IgD-negative memory B cell (primary cell): ENCODE results near the gene DAPK1. TPM values are rescaled to one million over a fixed set of nuclear protein-coding genes. Genes with fewer than 3 reads are reported as not detected.

Experiments
- H3K27ac Mint-ChIP-seq, 3 donors: one replicate each; pipeline ENCODE4 v1.8.0; 2020 to 2022; ENCODE audit warnings: mild to moderate bottlenecking in 3 of 3, mixed read lengths in 3 of 3, moderate library complexity in 1 of 3
- H3K27me3 Mint-ChIP-seq: one replicate; pipeline ENCODE4 v1.8.0; 2021; ENCODE audit warnings: mixed read lengths
- H3K36me3 Mint-ChIP-seq: one replicate; pipeline ENCODE4 v1.8.0; 2020; ENCODE audit warnings: mild to moderate bottlenecking, mixed read lengths
- H3K4me1 Mint-ChIP-seq, 3 donors: one replicate each; pipeline ENCODE4 v1.8.0; 2020 to 2022; ENCODE audit warnings: mixed read lengths in 3 of 3, mild to moderate bottlenecking in 1 of 3
- H3K4me3 Mint-ChIP-seq, 4 donors: one replicate each; pipeline ENCODE4 v1.8.0; 2020 to 2022; ENCODE audit warnings: mild to moderate bottlenecking in 4 of 4, mixed read lengths in 4 of 4, moderate library complexity in 3 of 4
- H3K9me3 Mint-ChIP-seq, 3 donors: one replicate each; pipeline ENCODE4 v1.8.0; 2020 to 2021; ENCODE audit warnings: mixed read lengths in 3 of 3, mild to moderate bottlenecking in 1 of 3
- polyA plus RNA-seq: library from polyadenylated mRNA; unstranded; fragments of 300-500 nt; fragmentation: Illumina TruSeq; gene quantifications from one replicate; pipeline ENCODE4 v1.2.3, GENCODE V29; 2021

Gene DAPK1
- polyA plus RNA-seq, 1 donor from 2014 or later: 0.86 TPM

DNA sequence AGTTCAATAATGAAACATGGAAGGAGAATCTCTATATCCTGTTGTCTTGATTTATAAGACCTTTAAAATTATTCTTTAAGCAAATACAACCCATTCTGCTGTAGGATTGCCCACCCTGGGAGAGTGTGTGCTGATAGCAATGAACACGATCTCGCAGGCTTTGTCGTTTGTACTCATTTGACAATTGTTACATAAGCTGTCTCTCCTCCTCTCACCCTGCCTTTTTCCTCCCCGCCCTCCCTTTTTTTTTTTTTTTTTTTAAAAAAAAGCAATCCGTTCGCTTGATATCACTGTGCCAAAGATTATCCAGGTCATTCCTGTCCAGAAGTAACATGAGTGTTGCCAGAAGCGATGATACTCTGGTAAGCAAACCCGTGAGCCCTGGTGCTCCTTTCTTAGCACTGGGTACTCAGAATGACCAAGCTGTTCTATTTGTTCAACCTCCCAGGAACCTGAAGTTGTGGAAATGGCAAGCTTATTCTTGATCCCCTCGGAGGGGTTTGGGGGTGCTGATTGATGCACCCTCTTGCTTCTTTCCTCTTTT is 145.5 kb downstream of the DAPK1 start:
- H3K36me3 Mint-ChIP-seq: no peaks in the 10 kb centered on the region
- no peak overlapping the region for H3K4me3 Mint-ChIP-seq
- no peaks in the 10 kb centered on the region for H3K9me3 Mint-ChIP-seq
- H3K27me3 Mint-ChIP-seq: no peaks in the 10 kb centered on the region
- no peak overlapping the region for H3K27ac Mint-ChIP-seq
- H3K4me1 Mint-ChIP-seq: no peaks in the 10 kb centered on the region

DNA sequence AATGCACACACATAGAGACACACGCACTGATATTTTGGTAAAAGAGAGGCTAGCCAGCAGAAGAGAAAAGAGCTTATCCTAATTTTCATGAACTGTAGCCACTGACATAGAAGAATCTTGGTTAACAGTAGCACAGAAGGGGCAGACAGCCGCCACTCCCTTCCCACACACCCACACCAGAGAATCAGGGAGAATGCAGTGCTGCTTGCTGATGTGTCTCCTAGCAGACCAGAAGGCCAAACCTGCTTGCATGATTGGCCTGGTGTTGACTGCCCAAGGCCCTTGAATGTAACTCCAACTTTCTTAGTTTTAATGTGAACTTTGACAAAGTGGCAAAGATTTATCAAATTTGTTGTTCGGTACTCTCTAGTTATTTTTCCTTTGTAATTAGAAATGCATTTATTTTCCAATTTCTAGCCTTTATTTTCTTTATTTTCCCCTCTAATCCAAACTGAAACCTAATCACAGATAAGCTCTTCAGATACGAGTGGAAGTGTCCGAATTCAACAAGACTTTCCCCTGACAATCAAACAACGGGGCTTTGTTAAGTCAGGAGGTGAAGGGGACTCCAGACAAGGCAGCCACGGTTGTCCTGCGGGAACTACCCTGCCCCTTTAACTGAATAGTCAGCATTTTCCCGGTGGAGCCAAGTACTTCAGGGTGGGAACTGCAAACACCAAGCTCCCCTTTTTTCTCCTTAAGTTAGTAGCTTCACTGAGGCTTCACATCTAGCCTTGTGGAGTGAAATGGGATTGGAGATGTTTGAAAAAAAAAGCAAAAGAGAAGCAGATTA is 146.3 kb downstream of the DAPK1 start:
- no peak overlapping the region for H3K4me3 Mint-ChIP-seq
- no peaks in the 10 kb centered on the region for H3K4me1 Mint-ChIP-seq
- H3K9me3 Mint-ChIP-seq: no peaks in the 10 kb centered on the region
- H3K36me3 Mint-ChIP-seq: no peaks in the 10 kb centered on the region
- H3K27ac Mint-ChIP-seq: peak overlapping the region in 1 of 3 donors; percentile 40
- no peaks in the 10 kb centered on the region for H3K27me3 Mint-ChIP-seq

DNA sequence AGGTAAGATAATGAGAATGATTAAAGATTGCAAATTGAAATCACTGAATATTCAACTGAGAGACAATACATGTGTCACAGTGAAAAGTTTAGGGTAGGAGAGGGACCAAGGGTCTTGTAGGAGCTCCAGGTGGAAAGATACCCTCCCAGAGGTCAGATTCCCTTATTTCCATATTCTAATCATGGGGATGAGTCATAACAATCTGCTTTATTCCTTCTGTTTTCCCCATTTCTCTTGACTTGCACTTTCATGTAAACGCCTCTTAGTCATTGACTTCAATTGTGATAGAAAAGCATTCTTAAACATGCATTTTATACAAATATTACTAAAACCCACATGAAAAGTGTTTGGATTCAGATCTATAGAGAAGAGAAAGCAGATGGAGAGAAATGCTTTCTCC is 147.0 kb downstream of the DAPK1 start:
- peaks cover 0 to under 1% (median 0%) of the 10 kb centered on the region in 3 donors for H3K9me3 Mint-ChIP-seq
- H3K27me3 Mint-ChIP-seq: peaks cover under 1% of the 10 kb centered on the region
- H3K27ac Mint-ChIP-seq: no peak overlapping the region
- no peaks in the 10 kb centered on the region for H3K36me3 Mint-ChIP-seq
- H3K4me1 Mint-ChIP-seq: no peaks in the 10 kb centered on the region
- no peak overlapping the region for H3K4me3 Mint-ChIP-seq

DNA sequence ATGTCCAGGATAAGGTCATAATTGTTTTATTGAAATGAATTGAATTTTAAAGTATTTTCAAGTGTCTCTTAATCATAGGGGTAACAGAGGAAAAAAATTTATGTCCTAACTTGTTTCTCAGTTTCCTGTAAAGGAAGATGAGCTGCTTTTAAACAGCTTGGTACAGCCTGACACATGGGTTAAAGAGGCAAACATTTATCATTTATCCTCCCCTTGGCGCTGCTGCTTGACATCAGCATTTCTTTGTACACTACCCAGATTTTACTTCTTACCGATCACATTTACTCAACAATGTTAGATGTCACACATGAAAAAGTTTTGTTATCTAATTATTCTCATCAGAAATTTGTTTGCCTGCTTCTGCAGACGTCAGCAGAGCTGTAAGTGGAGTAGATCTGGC is 148.9 kb downstream of the DAPK1 start:
- peaks cover 0 to 2% (median 0%) of the 10 kb centered on the region in 3 donors for H3K9me3 Mint-ChIP-seq
- H3K27ac Mint-ChIP-seq: no peak overlapping the region
- H3K4me3 Mint-ChIP-seq: no peak overlapping the region
- peaks cover 2% of the 10 kb centered on the region for H3K27me3 Mint-ChIP-seq
- no peaks in the 10 kb centered on the region for H3K36me3 Mint-ChIP-seq
- H3K4me1 Mint-ChIP-seq: no peaks in the 10 kb centered on the region

DNA sequence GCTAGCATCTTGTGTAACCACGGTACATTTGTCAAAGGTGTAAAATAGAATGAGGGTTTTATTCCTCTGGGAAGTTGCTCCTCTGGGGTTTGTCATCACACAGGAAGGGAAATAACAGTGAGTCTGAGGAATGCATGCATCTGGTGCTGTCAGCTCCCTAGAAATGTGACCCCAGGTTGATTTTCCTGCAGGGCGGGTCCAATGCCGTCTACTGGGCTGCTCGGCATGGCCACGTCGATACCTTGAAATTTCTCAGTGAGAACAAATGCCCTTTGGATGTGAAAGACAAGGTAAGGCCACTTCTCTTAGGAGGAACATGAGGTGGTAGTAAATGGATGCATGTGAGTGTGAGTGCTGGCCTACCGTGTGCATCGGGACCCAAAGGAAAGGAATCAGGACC is 149.4 kb downstream of the DAPK1 start:
- H3K9me3 Mint-ChIP-seq: peaks cover 0 to 2% (median 0%) of the 10 kb centered on the region in 3 donors
- H3K4me1 Mint-ChIP-seq: no peaks in the 10 kb centered on the region
- peaks cover 2% of the 10 kb centered on the region for H3K27me3 Mint-ChIP-seq
- H3K4me3 Mint-ChIP-seq: no peak overlapping the region
- no peaks in the 10 kb centered on the region for H3K36me3 Mint-ChIP-seq
- no peak overlapping the region for H3K27ac Mint-ChIP-seq

DNA sequence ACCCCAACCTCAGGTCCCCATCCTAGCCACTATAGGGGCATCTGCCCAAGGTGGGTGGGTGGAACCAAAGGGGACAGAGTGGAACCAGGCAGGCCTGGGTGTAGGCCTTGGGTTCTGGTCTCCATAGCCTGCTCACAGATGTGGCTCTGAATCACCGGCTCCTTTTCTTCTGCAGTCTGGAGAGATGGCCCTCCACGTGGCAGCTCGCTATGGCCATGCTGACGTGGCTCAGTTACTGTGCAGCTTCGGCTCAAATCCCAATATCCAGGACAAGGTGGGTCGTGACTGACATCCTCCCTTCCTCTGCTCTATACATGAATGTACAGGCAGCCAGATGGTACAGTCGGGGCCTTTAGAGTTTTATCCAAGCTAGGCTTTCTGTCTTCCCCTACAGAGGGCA is 150.9 kb downstream of the DAPK1 start:
- H3K4me3 Mint-ChIP-seq: no peak overlapping the region
- peaks cover 2% of the 10 kb centered on the region for H3K27me3 Mint-ChIP-seq
- peaks cover 0 to 2% (median 0%) of the 10 kb centered on the region in 3 donors for H3K9me3 Mint-ChIP-seq
- no peaks in the 10 kb centered on the region for H3K4me1 Mint-ChIP-seq
- H3K36me3 Mint-ChIP-seq: no peaks in the 10 kb centered on the region
- no peak overlapping the region for H3K27ac Mint-ChIP-seq

DNA sequence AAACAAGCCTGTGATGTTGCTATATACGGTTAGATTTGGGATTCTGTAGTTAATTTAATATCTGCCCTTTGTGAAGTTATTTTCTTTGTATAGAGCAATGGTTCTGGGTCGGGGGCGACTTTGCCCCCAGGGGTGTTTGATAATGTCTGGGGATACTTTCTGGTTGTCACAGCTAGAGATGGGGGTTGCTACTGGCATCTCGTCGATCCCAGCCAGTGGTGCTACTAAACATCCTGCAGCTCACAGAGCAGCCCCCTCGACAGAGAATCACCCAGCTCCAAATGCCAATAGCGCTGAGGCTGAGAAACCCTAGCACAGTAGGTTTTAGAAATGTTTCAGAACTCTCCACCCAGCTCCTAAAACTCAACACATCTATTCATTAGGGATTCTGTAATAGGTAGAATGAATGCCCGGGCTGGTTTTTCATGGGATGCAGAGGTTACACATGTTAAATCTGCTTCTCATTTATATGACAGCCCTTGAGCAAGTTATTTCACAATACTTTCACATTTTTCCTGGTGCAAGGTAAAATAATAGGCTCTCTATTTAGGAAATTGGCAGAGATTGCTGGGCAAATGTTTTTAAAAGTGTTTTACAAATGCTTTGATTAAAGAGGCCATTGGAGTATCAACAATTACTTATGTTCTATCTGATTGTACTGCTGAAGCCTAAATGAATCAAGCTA is 153.1 kb downstream of the DAPK1 start:
- Mint-ChIP-seq H3K27ac (no peak overlapping the region), H3K4me3 (no peak overlapping the region), H3K27me3 (peaks cover 2% of the 10 kb centered on the region), H3K9me3 (peaks cover 0 to 2% (median 0%) of the 10 kb centered on the region in 3 donors), H3K36me3 (no peaks in the 10 kb centered on the region), H3K4me1 (no peaks in the 10 kb centered on the region)

DNA sequence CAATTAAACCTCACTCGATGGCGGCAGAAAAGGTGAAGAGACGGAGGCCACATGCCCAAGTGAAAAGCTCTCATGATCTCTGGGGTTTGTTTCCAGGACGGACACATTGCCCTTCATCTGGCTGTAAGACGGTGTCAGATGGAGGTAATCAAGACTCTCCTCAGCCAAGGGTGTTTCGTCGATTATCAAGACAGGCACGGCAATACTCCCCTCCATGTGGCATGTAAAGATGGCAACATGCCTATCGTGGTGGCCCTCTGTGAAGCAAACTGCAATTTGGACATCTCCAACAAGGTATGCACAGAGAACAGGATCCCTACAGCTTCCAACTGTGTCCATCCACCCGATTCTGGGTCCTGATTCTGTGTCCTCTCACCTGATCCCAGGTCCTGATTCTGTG is 153.8 kb downstream of the DAPK1 start:
- H3K36me3 Mint-ChIP-seq: no peaks in the 10 kb centered on the region
- H3K27me3 Mint-ChIP-seq: peaks cover 2% of the 10 kb centered on the region
- peaks cover 0 to 2% (median 0%) of the 10 kb centered on the region in 3 donors for H3K9me3 Mint-ChIP-seq
- no peak overlapping the region for H3K4me3 Mint-ChIP-seq
- no peak overlapping the region for H3K27ac Mint-ChIP-seq
- no peaks in the 10 kb centered on the region for H3K4me1 Mint-ChIP-seq

DNA sequence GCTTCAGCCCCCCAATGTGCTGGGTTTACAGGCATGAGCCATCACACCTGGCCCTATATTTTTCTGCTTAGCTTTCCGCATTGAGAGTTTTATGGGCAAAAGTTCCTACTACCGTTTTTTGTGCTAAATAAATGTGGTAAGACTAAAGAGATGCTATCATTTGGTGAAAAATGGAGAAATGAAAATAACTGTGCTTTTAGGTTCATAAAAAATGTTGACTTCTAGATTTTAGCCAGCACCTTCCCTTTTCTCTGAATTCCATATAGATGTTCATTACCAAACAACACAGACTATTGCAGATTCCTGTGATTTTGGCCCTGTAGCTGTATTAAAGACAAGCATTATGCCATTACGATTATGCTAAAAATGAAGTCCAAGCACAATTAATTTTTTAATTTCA is 156.3 kb downstream of the DAPK1 start:
- no peaks in the 10 kb centered on the region for H3K4me1 Mint-ChIP-seq
- H3K4me3 Mint-ChIP-seq: no peak overlapping the region
- H3K27me3 Mint-ChIP-seq: peaks cover 2% of the 10 kb centered on the region
- no peak overlapping the region for H3K27ac Mint-ChIP-seq
- H3K36me3 Mint-ChIP-seq: no peaks in the 10 kb centered on the region
- peaks cover 0 to 2% (median 0%) of the 10 kb centered on the region in 3 donors for H3K9me3 Mint-ChIP-seq

DNA sequence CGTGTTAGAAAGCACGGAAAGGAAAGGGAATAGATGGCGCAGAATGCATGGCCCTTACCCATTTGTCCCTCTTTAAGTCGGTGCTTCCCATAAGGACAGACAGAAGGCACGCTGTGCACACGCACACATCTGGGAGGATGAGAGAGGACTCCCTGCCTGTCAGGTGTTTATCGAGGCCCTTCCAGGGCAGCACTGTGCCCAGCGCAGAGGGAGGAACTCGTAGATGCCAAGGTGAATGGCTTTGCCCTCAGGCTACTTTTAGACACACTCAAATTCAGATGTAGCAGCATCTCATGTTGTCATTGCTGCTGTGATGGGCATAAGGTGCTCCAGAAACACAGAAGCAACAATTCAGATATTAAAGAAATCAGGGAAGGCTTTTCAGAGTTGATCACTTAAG is 158.1 kb downstream of the DAPK1 start:
- Mint-ChIP-seq H3K27ac (no peak overlapping the region), H3K4me3 (no peak overlapping the region), H3K4me1 (peaks cover 0 to 2% (median 0%) of the 10 kb centered on the region in 3 donors), H3K27me3 (no peaks in the 10 kb centered on the region), H3K36me3 (no peaks in the 10 kb centered on the region), H3K9me3 (peaks cover 0 to 1% (median 0%) of the 10 kb centered on the region in 3 donors)

DNA sequence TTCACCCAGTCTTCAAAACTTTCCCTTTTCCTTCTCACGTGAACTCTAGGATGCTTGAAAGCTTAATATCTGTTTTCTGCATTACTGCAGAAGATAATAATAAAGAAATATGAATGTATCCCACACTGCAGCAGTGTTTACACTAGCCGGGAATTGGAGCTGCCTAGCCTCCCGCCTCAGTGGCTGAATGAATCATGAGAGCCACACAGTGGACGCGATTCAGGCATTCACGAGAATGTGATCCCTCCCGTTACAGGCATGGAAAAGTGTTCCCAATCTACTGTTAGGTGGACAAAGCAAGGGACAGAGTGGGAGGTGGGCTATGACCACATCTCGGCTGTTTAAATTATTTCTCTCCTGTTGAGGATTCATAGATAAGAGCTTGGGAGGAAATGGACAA is 158.8 kb downstream of the DAPK1 start:
- no peaks in the 10 kb centered on the region for H3K27me3 Mint-ChIP-seq
- no peaks in the 10 kb centered on the region for H3K36me3 Mint-ChIP-seq
- no peak overlapping the region for H3K27ac Mint-ChIP-seq
- peaks cover 0 to 2% (median 0%) of the 10 kb centered on the region in 3 donors for H3K4me1 Mint-ChIP-seq
- H3K9me3 Mint-ChIP-seq: peaks cover 0 to 4% (median 1%) of the 10 kb centered on the region in 3 donors
- no peak overlapping the region for H3K4me3 Mint-ChIP-seq

DNA sequence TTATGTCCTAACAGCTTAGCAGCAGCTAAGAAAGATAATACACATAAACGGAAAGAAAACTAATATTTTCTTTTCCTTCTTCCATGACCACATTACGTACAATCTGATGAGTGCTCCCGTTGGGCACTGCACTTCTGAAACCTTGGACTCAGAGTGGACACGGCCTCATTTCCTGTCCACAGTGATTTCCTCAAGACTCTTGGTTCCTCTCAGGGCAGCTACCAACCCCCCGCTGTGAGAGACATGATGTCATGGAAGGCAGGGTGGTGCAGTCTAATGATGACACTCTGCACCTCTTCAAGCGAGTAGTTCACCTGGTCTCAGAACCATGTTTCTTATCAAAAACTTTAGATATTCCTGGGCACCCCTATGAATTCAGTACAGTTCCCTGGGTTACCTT is 159.5 kb downstream of the DAPK1 start:
- H3K27ac Mint-ChIP-seq: peak overlapping the region in 1 of 3 donors; percentile 19
- no peak overlapping the region for H3K4me3 Mint-ChIP-seq
- peaks cover 0 to 10% (median 1%) of the 10 kb centered on the region in 3 donors for H3K9me3 Mint-ChIP-seq
- H3K4me1 Mint-ChIP-seq: peaks cover 0 to 2% (median 0%) of the 10 kb centered on the region in 3 donors
- H3K27me3 Mint-ChIP-seq: no peaks in the 10 kb centered on the region
- H3K36me3 Mint-ChIP-seq: no peaks in the 10 kb centered on the region

DNA sequence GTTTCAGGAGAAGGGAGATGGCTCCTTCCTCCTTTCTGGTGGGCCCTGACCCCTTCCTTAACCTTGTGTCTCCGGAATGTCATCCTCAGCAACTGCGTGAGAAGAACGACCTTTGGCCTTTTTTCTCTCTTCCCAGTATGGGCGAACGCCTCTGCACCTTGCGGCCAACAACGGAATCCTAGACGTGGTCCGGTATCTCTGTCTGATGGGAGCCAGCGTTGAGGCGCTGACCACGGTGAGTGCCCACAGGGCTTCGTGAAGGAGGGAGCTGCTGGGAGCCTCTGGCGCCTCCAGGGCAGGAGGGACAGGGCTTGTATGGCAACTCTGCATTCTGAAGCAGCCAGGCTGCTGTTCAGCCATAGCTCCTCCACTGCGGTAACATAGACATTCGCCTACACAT is 160.2 kb downstream of the DAPK1 start:
- Mint-ChIP-seq H3K27ac (peak overlapping the region in 1 of 3 donors; percentile 19), H3K4me3 (no peak overlapping the region), H3K36me3 (no peaks in the 10 kb centered on the region), H3K27me3 (no peaks in the 10 kb centered on the region), H3K4me1 (peaks cover 0 to 2% (median 0%) of the 10 kb centered on the region in 3 donors), H3K9me3 (peaks cover 0 to 10% (median 1%) of the 10 kb centered on the region in 3 donors)

DNA sequence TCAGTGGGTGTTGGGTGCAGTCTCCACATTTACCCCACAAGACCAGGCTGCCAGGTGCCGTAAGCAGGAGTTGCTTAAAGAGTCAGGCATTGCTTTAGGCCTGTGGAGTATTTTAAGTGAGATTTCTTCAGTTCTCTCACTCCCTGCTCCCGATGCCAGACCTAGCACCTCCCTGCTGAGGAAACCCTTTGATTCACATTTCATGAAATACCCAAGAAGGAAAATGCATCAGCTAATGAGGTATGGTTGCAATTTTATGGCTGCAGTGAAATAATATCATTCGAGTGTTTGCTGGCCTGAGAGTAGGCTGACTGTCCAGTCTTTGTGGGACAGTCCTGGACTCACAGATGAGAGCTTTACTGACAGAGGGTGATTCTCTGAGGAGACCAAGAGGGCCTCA is 160.8 kb downstream of the DAPK1 start:
- H3K27me3 Mint-ChIP-seq: no peaks in the 10 kb centered on the region
- peaks cover 0 to 10% (median 1%) of the 10 kb centered on the region in 3 donors for H3K9me3 Mint-ChIP-seq
- H3K4me3 Mint-ChIP-seq: no peak overlapping the region
- no peaks in the 10 kb centered on the region for H3K36me3 Mint-ChIP-seq
- no peak overlapping the region for H3K27ac Mint-ChIP-seq
- H3K4me1 Mint-ChIP-seq: peaks cover 0 to 2% (median 0%) of the 10 kb centered on the region in 3 donors
